H9 (cell line): ENCODE measurements around the gene GTPBP6. TPM values are rescaled to one million over a fixed set of nuclear protein-coding genes. Genes with fewer than 3 reads are reported as not detected.
A peak's percentile ranks its signal among the peaks of the same experiment; 100 is the strongest.
"Not testable (repeated sequence)": the region's sequence is repeated elsewhere in the genome, so short reads cannot be mapped to it uniquely, and the experiment has no call there.

Experiments
- DNase-seq: peaks from one replicate; pipeline ENCODE4 v3.0.0-alpha.2; 2017
- H2AFZ ChIP-seq: one replicate; pipeline ENCODE4 v1.6.1; 2013; ENCODE audit warnings: mild to moderate bottlenecking, low read length, control low read depth, moderate library complexity
- H2AK5ac ChIP-seq: 2 replicates; pipeline ENCODE4 v1.6.1; 2013; ENCODE audit warnings: low read length, control low read depth, mixed read lengths; ENCODE audit not compliant: insufficient read length
- H2BK120ac ChIP-seq: one replicate; pipeline ENCODE4 v1.6.1; 2013; ENCODE audit warnings: low read depth, mild to moderate bottlenecking, low read length, control low read depth, inconsistent platforms; ENCODE audit not compliant: poor library complexity, severe bottlenecking
- H2BK12ac ChIP-seq: 2 replicates; pipeline ENCODE4 v1.6.1; 2013; ENCODE audit warnings: low read length, control low read depth, mixed read lengths, low read depth; ENCODE audit not compliant: insufficient read length
- H2BK15ac ChIP-seq: 2 replicates; pipeline ENCODE4 v1.6.1; 2013; ENCODE audit warnings: low read depth, low read length, control low read depth
- H2BK20ac ChIP-seq: one replicate; pipeline ENCODE4 v1.6.1; 2013; ENCODE audit warnings: low read depth, mild to moderate bottlenecking, low read length, control low read depth, inconsistent platforms; ENCODE audit not compliant: poor library complexity, severe bottlenecking
- H2BK5ac ChIP-seq: 2 replicates; pipeline ENCODE4 v1.6.1; 2013; ENCODE audit warnings: low read length, control low read depth, mixed read lengths; ENCODE audit not compliant: insufficient read length
- H3K14ac ChIP-seq: 2 replicates; pipeline ENCODE4 v1.6.1; 2013; ENCODE audit warnings: low read length, control low read depth; ENCODE audit not compliant: insufficient read depth
- H3K18ac ChIP-seq: 2 replicates; pipeline ENCODE4 v1.6.1; 2013; ENCODE audit warnings: low read depth, mild to moderate bottlenecking, mixed read lengths, low read length, control low read depth; ENCODE audit not compliant: insufficient read length
- H3K23ac ChIP-seq: 2 replicates; pipeline ENCODE4 v1.6.1; 2013; ENCODE audit warnings: low read length, control low read depth, mixed read lengths, low read depth; ENCODE audit not compliant: insufficient read length
- H3K23me2 ChIP-seq: 2 replicates; pipeline ENCODE4 v1.6.1; 2013; ENCODE audit warnings: low read depth, mild to moderate bottlenecking, mixed read lengths, low read length, control low read depth; ENCODE audit not compliant: insufficient read length, poor library complexity, severe bottlenecking
- H3K27ac ChIP-seq: 2 replicates; pipeline ENCODE4 v1.5.1; 2013; ENCODE audit warnings: low read length, control low read depth, mixed read lengths, low read depth; ENCODE audit not compliant: insufficient read length
- H3K27me3 ChIP-seq: 2 replicates; pipeline ENCODE4 v1.6.1; 2013; ENCODE audit warnings: low read length, control low read depth, inconsistent platforms; ENCODE audit not compliant: insufficient read depth
- H3K4ac ChIP-seq: 2 replicates; pipeline ENCODE4 v1.6.1; 2013; ENCODE audit warnings: low read depth, mild to moderate bottlenecking, control low read depth, inconsistent platforms, low read length, moderate library complexity
- H3K4me1 ChIP-seq: 2 replicates; pipeline ENCODE4 v1.6.1; 2013; ENCODE audit warnings: low read length, control low read depth, inconsistent platforms; ENCODE audit not compliant: insufficient read depth
- H3K4me2 ChIP-seq: 2 replicates; pipeline ENCODE4 v1.6.1; 2013; ENCODE audit warnings: low read length, control low read depth, mixed read lengths; ENCODE audit not compliant: insufficient read length, insufficient read depth
- H3K56ac ChIP-seq: 2 replicates; pipeline ENCODE4 v1.6.1; 2013; ENCODE audit warnings: low read depth, mild to moderate bottlenecking, mixed read lengths, low read length, control low read depth; ENCODE audit not compliant: insufficient read length
- H3K79me1 ChIP-seq: 2 replicates; pipeline ENCODE4 v1.6.1; 2013; ENCODE audit warnings: low read depth, mild to moderate bottlenecking, moderate library complexity, low read length, control low read depth, inconsistent platforms; ENCODE audit not compliant: insufficient read depth, poor library complexity, severe bottlenecking
- H3K79me2 ChIP-seq: 2 replicates; pipeline ENCODE4 v1.6.1; 2013; ENCODE audit warnings: low read length, control low read depth, inconsistent platforms; ENCODE audit not compliant: insufficient read depth
- H3K9ac ChIP-seq: 2 replicates; pipeline ENCODE4 v1.6.1; 2013; ENCODE audit warnings: low read length, control low read depth, mixed read lengths; ENCODE audit not compliant: insufficient read length; ENCODE audit errors: extremely low read depth
- H3K9me3 ChIP-seq: one replicate; pipeline ENCODE4 v1.6.1; 2013; ENCODE audit warnings: low read depth, low read length, inconsistent platforms; ENCODE audit not compliant: control insufficient read depth
- H3T11ph ChIP-seq: one replicate; pipeline ENCODE4 v1.6.1; 2013; ENCODE audit warnings: mild to moderate bottlenecking, low read length, control low read depth, inconsistent platforms
- H4K20me1 ChIP-seq: one replicate; pipeline ENCODE4 v1.6.1; 2013; ENCODE audit not compliant: control insufficient read depth, insufficient read length, insufficient read depth
- H4K5ac ChIP-seq: 2 replicates; pipeline ENCODE4 v1.6.1; 2013; ENCODE audit warnings: low read depth, mild to moderate bottlenecking, mixed read lengths, low read length, control low read depth; ENCODE audit not compliant: insufficient read length
- H4K8ac ChIP-seq: replicated peaks from 2 replicates; pipeline ENCODE4 v1.6.1; 2013; ENCODE audit warnings: low read length, control low read depth, mixed read lengths, low read depth; ENCODE audit not compliant: insufficient read length
- H4K91ac ChIP-seq: 2 replicates; pipeline ENCODE4 v1.6.1; 2013; ENCODE audit warnings: low read depth, mild to moderate bottlenecking, moderate library complexity, mixed read lengths, low read length, control low read depth; ENCODE audit not compliant: insufficient read length
- H3K27ac Mint-ChIP-seq, 3 experiments: 2 replicates in 2 of 3; 3 replicates in 1 of 3; pipeline ENCODE4 v1.8.0; 2020 to 2021; ENCODE audit warnings: mixed read lengths in 3 of 3, mild to moderate bottlenecking in 1 of 3, moderate library complexity in 1 of 3
- H3K27me3 Mint-ChIP-seq: 2 replicates; pipeline ENCODE4 v1.8.0; 2021; ENCODE audit warnings: low read depth, mild to moderate bottlenecking, moderate library complexity, mixed read lengths
- H3K36me3 Mint-ChIP-seq, 3 experiments: 2 replicates in 2 of 3; 3 replicates in 1 of 3; pipeline ENCODE4 v1.8.0; 2020 to 2021; ENCODE audit warnings: low read depth in 3 of 3, mixed read lengths in 3 of 3; ENCODE audit not compliant: insufficient read depth in 1 of 3
- H3K4me1 Mint-ChIP-seq, 2 experiments: 2 replicates each; pipeline ENCODE4 v1.8.0; 2020; ENCODE audit warnings: mixed read lengths in 2 of 2
- H3K4me3 Mint-ChIP-seq, 2 experiments: 2 replicates in 1 of 2; 3 replicates in 1 of 2; pipeline ENCODE4 v1.8.0; 2020 to 2021; ENCODE audit warnings: mild to moderate bottlenecking in 2 of 2, mixed read lengths in 2 of 2, moderate library complexity in 1 of 2
- H3K9me3 Mint-ChIP-seq, 2 experiments: 2 replicates in 1 of 2; 3 replicates in 1 of 2; pipeline ENCODE4 v1.8.0; 2020; ENCODE audit warnings: mild to moderate bottlenecking in 2 of 2, mixed read lengths in 2 of 2, moderate library complexity in 1 of 2
- CTCF ChIP-seq: fragments of 200-600 bp; sonication (generic); conservative IDR thresholded peaks from 3 replicates; pipeline ENCODE4 v1.8.0; 2021; ENCODE audit warnings: antibody characterized with exemption, mild to moderate bottlenecking
- WGBS: extraction: QIAGEN DNeasy Blood & Tissue Kit; methylation state at CpG from one replicate; pipeline ENCODE4 v1.1.7; 2013; ENCODE audit warnings: missing lambda C conversion rate, low lambda C conversion rate, mixed read lengths; ENCODE audit not compliant: insufficient read length; ENCODE audit errors: extremely low coverage; 5-methylcytosine and 5-hydroxymethylcytosine counted together
- total RNA-seq: library from RNA; stranded (reverse); gene quantifications from 2 replicates; pipeline ENCODE4 v1.2.1, GENCODE V29; 2021

The GTPBP6 gene
- total RNA-seq, 1 experiment from 2014 or later, result 64.0 TPM

DNA sequence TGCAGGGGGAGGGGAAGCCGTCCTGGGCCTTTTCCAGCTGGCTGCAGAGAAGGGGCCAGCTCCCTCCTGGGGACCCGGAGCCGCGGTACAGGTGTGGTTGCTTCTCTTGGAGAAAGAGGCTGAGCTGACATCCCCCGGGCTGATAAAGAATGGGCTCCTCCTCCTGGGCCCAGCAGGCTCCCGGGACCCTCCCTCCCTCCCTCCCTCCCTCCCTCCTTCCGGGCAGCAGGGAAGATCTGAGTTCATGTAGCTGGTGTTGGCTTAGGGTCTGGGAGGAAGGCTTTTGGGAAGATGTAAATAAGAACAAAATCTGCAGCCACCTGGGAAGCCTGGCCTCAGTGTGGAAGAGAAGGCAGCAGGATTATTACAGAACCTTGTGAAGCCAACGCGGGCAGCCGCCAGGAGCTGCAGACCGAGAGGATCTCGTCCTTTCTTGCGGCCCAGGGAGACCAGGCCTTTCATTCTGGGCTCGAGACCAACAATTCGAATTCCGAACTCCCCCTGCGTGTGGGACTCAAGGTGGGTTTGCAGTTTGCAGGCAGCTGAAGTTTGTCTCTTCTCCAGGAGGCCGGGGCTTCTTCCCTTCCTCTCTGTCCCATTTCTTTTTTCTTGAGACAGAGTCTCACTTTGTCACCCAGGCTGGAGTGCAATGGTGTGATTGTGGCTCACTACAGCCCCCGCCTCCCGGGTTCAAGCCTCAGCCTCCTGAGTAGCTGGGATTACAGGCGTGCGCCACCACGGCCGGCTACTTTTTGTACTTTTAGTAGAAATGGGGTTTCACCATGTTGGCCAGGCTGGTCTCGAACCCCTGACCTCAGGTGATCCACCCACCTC lies 37.2 kb downstream of the GTPBP6 start, which contains the start of gene PLCXD1:
TSS of gene PLCXD1 (plus strand) at position 216 of the 834 bp plus-strand sequence. CDS start 2,807 bp downstream, outside the sequence.
- Histone ChIP-seq H4K91ac (no peak within 1 kb of the TSS), H4K8ac (no peak within 1 kb of the TSS), H4K20me1 (peaks cover 3% of the 10 kb centered on the region), H2BK15ac (no peak within 1 kb of the TSS), H2BK5ac (no peak within 1 kb of the TSS), H3K79me2 (peaks cover 12% of the 10 kb centered on the region), H3K27ac (peak within 1 kb of the TSS; percentile 86), H2BK120ac (no peak within 1 kb of the TSS), H3K79me1 (peaks cover 1% of the 10 kb centered on the region), H3K27me3 (no peaks in the 10 kb centered on the region), H3K9ac (peak within 1 kb of the TSS; percentile 82), H3K18ac (peak within 1 kb of the TSS; percentile 46), H4K5ac (no peak within 1 kb of the TSS), H3T11ph (no peak within 1 kb of the TSS), H3K23ac (no peak within 1 kb of the TSS), H3K4me1 (peaks cover 7% of the 10 kb centered on the region; the same call in 1 of the 2 replicates), H3K23me2 (peaks cover 6% of the 10 kb centered on the region), H2AFZ (no peak within 1 kb of the TSS), H3K14ac (peak within 1 kb of the TSS; percentile 72; the same call in 1 of the 2 replicates), H3K56ac (no peak within 1 kb of the TSS), H2BK12ac (no peak within 1 kb of the TSS), H3K9me3 (peaks cover 5% of the 10 kb centered on the region), H2AK5ac (no peak within 1 kb of the TSS), H3K4me2 (peak within 1 kb of the TSS; percentile 76), H3K4ac (no peak within 1 kb of the TSS), H2BK20ac (no peak within 1 kb of the TSS)
- no peak for TF ChIP-seq CTCF
- WGBS, result no CpG with 5 or more reads among the region's 25 CpGs
- DNase-seq, result peak; percentile 97
- peaks cover 16 to 32% of the 10 kb centered on the region in 2 experiments for H3K4me1 Mint-ChIP-seq
- peak within 1 kb of the TSS; percentile 95 to 98 (median 97) for H3K27ac Mint-ChIP-seq
- H3K36me3 Mint-ChIP-seq, result peaks cover 38 to 45% (median 42%) of the 10 kb centered on the region in 3 experiments
- no peaks in the 10 kb centered on the region; a peak in 1 of 5 replicates for H3K9me3 Mint-ChIP-seq
- peak within 1 kb of the TSS; percentile 84 to 95 for H3K4me3 Mint-ChIP-seq
- H3K27me3 Mint-ChIP-seq, result no peaks in the 10 kb centered on the region

DNA sequence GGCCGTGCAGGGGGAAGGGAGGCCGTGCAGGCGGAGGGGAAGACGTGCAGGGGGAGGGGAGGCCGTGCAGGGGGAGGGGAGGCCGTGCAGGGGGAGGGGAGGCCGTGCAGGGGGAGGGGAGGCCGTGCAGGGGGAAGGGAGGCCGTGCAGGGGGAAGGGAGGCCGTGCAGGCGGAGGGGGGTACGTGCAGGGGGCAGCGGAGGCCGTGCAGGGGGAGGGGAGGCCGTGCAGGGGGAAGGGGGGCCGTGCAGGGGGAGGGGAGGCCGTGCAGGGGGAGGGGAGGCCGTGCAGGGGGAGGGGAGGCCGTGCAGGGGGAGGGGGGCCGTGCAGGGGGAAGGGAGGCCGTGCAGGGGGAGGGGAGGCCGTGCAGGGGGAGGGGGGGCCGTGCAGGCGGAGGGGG lies 37.9 kb downstream of the GTPBP6 start:
- peaks cover 32 to 39% (median 36%) of the 10 kb centered on the region in 3 experiments for H3K36me3 Mint-ChIP-seq
- H4K91ac ChIP-seq, H2BK15ac ChIP-seq, H2AK5ac ChIP-seq, H3K18ac ChIP-seq, H3T11ph ChIP-seq, H2BK5ac ChIP-seq, H3K4me2 ChIP-seq, DNase-seq, H3K9me3 Mint-ChIP-seq, H2AFZ ChIP-seq, H2BK12ac ChIP-seq, H3K56ac ChIP-seq, H3K14ac ChIP-seq, H3K79me1 ChIP-seq, H3K9me3 ChIP-seq, H3K27ac ChIP-seq, H3K4me3 Mint-ChIP-seq, H3K4ac ChIP-seq, H3K27ac Mint-ChIP-seq, H4K8ac ChIP-seq, H3K4me1 ChIP-seq, H3K27me3 Mint-ChIP-seq, H2BK20ac ChIP-seq, H2BK120ac ChIP-seq, H3K9ac ChIP-seq, H4K20me1 ChIP-seq, H3K27me3 ChIP-seq, H3K23ac ChIP-seq, H4K5ac ChIP-seq: not testable (repeated sequence)
- H3K79me2 ChIP-seq, result peaks cover 11% of the 10 kb centered on the region
- H3K23me2 ChIP-seq, result peaks cover 11% of the 10 kb centered on the region
- H3K4me1 Mint-ChIP-seq, result peaks cover 16 to 28% of the 10 kb centered on the region in 2 experiments
- no CpG with 5 or more reads among the region's 24 CpGs for WGBS
